Mucosa of gallbladder (tissue), 1 donor: Measurements from ENCODE around the gene NSUN3. TPM values are rescaled to one million over a fixed set of nuclear protein-coding genes. Genes with fewer than 3 reads are reported as not detected.
"Not testable (repeated sequence)": the region's sequence is repeated elsewhere in the genome, so short reads cannot be mapped to it uniquely, and the experiment has no call there.

Experiments
- DNase-seq: peaks from one replicate; pipeline ENCODE4 v3.0.0-alpha.2; 2020; ENCODE audit warnings: low spot score
- total RNA-seq: library from RNA; stranded (reverse); gene quantifications from one replicate; pipeline ENCODE4 v1.2.1, GENCODE V29; 2021
- donor health status: DM: no; HTN: no; CAD: no.

Gene NSUN3
- 14.2 TPM for total RNA-seq

GRCh38 chr3:94062513-94063404 lies at the start of gene NSUN3, which contains the start of gene DHFR2:
TSS of gene NSUN3 (plus strand) at chr3:94063061. CDS start at chr3:94063127, 66 bp downstream.
TSS of gene DHFR2 (minus strand) at chr3:94062916. CDS start at chr3:94061511, 1,405 bp downstream.
- peak; percentile 95 for DNase-seq

DNA sequence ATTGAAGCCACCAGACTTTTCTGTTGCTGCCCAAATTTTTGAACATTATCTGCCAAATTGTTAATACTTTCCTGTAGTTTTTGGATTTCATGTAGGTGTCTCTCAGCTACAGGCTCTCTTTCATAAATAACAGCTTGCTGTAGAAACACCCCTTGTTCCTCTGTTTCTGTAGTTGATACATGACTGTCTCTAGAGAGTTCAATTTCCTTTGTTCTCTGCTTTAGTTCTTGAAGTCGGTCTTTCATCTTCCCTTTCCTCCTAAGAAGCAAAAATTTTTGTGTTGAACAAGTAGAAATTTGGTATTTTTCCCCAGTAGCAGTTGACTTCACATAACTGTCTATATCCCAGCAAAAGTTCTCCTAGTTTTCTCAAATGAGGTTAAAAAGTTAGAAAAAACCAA lies 47.8 kb upstream of the NSUN3 start:
- DNase-seq = no peak

DNA sequence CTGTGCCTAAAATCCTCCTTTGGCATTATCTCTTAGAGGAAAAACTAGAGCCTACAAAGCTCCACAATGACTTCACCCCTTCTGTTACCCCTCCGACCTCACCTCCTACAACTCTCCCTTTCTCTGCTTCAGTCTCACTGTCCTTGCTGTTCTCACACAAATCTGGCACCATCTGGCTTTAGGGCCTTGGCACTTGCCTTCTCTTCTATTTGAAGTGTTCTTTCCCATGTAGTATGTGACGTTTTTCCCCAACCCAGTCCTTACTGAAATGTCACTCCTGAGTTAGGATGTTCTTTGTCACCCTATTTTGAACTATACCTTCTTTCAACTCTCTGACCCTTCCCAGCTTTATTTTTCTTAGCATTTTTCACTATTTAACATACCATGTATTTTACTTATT lies 43.2 kb upstream of the NSUN3 start:
- DNase-seq = no peak

GRCh38 chr3:94020293-94020692 lies 42.6 kb upstream of the NSUN3 start:
- DNase-seq = no peak

DNA sequence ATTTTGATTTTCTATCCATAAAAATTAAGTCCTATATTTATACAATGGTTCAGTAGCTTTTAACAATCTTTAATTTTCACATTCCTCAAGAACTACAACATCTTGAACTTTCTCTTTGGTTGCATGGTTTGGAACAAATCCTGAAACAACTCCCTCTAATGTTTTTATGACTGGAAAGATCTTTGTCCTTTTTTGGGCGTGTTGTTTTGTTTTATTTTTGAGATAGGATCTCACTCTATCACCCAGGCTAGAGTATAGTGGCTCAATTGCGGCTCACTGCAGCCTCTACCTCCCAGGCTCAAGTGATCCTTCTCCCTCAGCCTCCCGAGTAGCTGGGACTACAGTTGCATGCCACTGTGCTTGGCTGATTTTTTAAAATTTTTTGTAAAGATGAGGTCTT lies 38.5 kb upstream of the NSUN3 start:
- DNase-seq = no peak

DNA sequence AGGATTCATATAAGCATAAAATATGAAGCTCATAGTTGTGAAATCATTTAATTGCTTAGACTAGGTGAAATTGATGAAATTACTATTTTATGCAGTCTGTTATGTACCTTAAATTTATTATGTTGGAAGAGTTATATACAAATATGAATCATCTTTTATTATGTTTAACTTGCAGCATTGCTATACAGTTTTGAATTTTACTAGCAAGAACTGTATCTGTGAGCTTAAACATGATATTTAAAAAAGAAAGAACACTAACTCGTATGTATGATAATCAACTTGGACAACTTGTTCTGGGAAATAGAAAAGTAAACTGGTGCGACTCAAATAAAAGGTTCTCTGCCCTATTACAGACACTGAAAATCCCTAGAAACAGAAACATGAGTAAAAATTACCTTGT lies 36.2 kb upstream of the NSUN3 start:
- no peak for DNase-seq

GRCh38 chr3:94028093-94028837 lies 34.6 kb upstream of the NSUN3 start, which contains the start of gene STX19:
TSS of gene STX19 (minus strand) at chr3:94028597. CDS start at chr3:94015269, 13,328 bp downstream.
- peak; percentile 42 for DNase-seq

- DNase-seq = no peak
These were observed 25.9 kb upstream of the NSUN3 start for GRCh38 chr3:94036909-94037507.

- DNase-seq = no peak
These were observed 19.6 kb upstream of the NSUN3 start for GRCh38 chr3:94043285-94043684.

- DNase-seq = not testable (repeated sequence)
These were observed 18.5 kb upstream of the NSUN3 start for GRCh38 chr3:94044100-94044936.

- no peak for DNase-seq
These were observed 16.3 kb upstream of the NSUN3 start for GRCh38 chr3:94046533-94046932.

- DNase-seq = no peak
These were observed 13.6 kb upstream of the NSUN3 start for GRCh38 chr3:94049267-94049666.

- no peak for DNase-seq
These were observed 12.3 kb upstream of the NSUN3 start for GRCh38 chr3:94050546-94050945.

- DNase-seq = no peak
These were observed 1.6 kb upstream of the NSUN3 start for GRCh38 chr3:94061297-94061696.

DNA sequence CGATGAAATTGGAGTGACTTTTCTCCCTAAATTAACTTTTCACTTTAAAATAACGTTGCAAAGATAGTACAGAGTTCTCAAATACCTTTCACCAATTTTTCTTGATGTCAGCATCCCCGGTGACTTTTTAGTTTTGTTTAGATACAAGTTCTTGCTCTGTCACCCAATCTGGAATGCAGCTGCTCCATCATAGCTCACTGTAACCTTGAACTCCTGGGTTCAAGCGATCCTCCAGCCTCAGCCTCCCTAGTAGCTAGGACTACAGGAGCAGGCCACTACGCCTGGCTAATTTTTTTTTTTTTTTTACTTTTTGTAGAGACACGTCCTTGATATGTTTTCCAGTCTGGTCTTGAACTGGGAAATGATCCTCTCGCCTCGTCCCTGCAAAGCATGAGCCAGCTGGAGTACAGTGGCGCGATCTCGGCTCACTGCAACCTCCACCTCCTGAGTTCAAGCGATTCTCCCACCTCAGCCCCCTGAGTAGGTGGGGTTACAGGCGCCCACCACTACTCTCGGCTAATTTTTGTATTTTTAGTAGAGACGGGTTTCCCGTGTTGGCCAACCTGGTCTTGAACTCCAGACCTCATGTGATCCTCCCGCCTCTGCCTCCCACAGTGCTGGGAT lies 747 bp downstream of the NSUN3 start:
- no peak for DNase-seq

GRCh38 chr3:94064243-94064860 lies 1.5 kb downstream of the NSUN3 start:
- DNase-seq = no peak

- no peak for DNase-seq
These were observed 2.3 kb downstream of the NSUN3 start for GRCh38 chr3:94065122-94065521.

DNA sequence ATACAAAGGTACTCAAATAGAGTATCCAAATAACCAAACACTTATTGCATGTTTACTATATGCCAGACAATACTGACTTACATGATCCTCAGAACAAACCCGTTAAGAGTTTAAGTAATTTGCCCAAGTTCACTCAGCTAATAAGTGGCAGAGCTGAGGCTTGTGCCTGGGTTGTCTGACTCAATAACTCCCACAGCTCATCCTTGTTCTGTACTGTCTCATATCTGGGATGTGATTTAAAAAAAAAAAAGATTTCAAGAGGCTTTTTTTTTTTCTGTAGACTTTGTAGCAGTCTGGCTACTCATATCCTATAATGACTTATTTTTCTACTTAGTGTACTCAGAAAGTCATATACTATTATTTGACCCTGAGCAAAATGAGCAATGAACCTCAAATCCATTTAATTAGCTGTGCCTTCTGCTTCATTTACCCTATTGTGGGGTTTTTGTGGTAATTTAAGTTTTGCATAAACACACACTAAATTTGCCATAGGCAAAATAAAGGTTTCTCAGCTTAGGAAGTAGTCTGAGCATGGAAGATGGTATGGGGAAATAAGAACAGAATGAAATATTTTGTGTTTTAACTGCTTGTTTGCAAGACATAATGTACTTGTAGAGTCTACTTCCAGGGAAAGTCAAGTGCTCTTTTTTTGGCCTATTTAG lies 3.1 kb downstream of the NSUN3 start:
- no peak for DNase-seq

- no peak for DNase-seq
These were observed 3.9 kb downstream of the NSUN3 start for GRCh38 chr3:94066506-94067500.
